Gastrocnemius medialis (tissue), 4 donors: ENCODE data around the gene PAM16. TPM values are rescaled to one million over a fixed set of nuclear protein-coding genes. Genes with fewer than 3 reads are reported as not detected.

Source experiments
- ATAC-seq, 2 donors: fragments of 150-250 bp; one replicate each; pipeline ENCODE4 v1.9.1; 2016
- DNase-seq, 2 donors: peaks; one replicate each; pipeline ENCODE4 v3.0.0-alpha.2; 2019
- H3K27ac ChIP-seq, 4 donors: fragments of 200-600 bp; sonication (generic); 1 replicate in 1 of 4; 2 replicates in 3 of 4; pipeline ENCODE4 v1.5.1; 2016 to 2018; ENCODE audit warnings: mild to moderate bottlenecking in 2 of 4, moderate library complexity in 1 of 4
- H3K27me3 ChIP-seq, 3 donors: fragments of 200-600 bp; sonication (generic) in 2 of 3; 1 replicate in 1 of 3; 2 replicates in 2 of 3; pipeline versions ENCODE4 v1.5.1 to v1.6.0; 2016 to 2019; ENCODE audit warnings: mild to moderate bottlenecking in 1 of 3, moderate library complexity in 1 of 3
- H3K36me3 ChIP-seq, 2 donors: fragments of 200-600 bp; sonication (generic) in 1 of 2; one replicate each; pipeline ENCODE4 v1.5.1; 2017 to 2018
- H3K4me1 ChIP-seq, 2 donors: fragments of 200-600 bp; sonication (generic) in 1 of 2; one replicate each; pipeline ENCODE4 v1.5.1; 2016 to 2017; ENCODE audit warnings: mild to moderate bottlenecking in 2 of 2
- H3K4me3 ChIP-seq, 4 donors: fragments of 200-600 bp; sonication (generic) in 3 of 4; 1 replicate in 1 of 4; 2 replicates in 3 of 4; pipeline ENCODE4 v1.5.1; 2016 to 2019; ENCODE audit warnings: mild to moderate bottlenecking in 2 of 4
- H3K9me3 ChIP-seq, 3 donors: fragments of 200-600 bp; sonication (generic) in 2 of 3; 1 replicate in 1 of 3; 2 replicates in 2 of 3; pipeline ENCODE4 v1.5.1; 2016 to 2019
- POLR2A ChIP-seq, 2 donors: fragments of 450-650 bp; IDR thresholded peaks; one replicate each; pipeline ENCODE4 v1.6.1; 2017; ENCODE audit warnings: antibody characterized with exemption in 2 of 2, mild to moderate bottlenecking in 2 of 2, moderate library complexity in 2 of 2
- in situ Hi-C, 4 donors: fragments of 200-750 bp; cut with MboI; loops; one replicate each; pipeline versions ENCODE4 v1.15.0 to v1.8.0; 2017; ENCODE audit warnings: low sequenced_read_pairs in 4 of 4
- intact Hi-C: fragments of 100-400 bp; cut with DNase I; formaldehyde crosslinking; loops from one replicate; pipeline ENCODE4 v1.15.1; 2023; ENCODE audit warnings: low total_unique reads
- total RNA-seq, 4 donors: library from RNA; depleted of rRNA; stranded (reverse); fragments of >200 nt; gene quantifications; one replicate each; pipeline versions ENCODE4 v1.1.0 to v1.2.3, GENCODE V29; 2016
- TF ChIP-seq, protein P1 (sequence below), 5 experiments: fragments of 450-650 bp in 3 of 5; fragments of 200-600 bp in 2 of 5; sonication (generic) in 2 of 5; IDR thresholded peaks in 4 of 5; conservative IDR thresholded peaks in 1 of 5; 1 replicate in 4 of 5; 2 replicates in 1 of 5; pipeline ENCODE4 v1.5.1; 2016 to 2019; ENCODE audit warnings: antibody characterized with exemption in 5 of 5, mild to moderate bottlenecking in 3 of 5, moderate library complexity in 3 of 5

The PAM16 gene
- total RNA-seq, 4 donors from 2014 or later, result 112 to 174 (median 132) TPM

DNA sequence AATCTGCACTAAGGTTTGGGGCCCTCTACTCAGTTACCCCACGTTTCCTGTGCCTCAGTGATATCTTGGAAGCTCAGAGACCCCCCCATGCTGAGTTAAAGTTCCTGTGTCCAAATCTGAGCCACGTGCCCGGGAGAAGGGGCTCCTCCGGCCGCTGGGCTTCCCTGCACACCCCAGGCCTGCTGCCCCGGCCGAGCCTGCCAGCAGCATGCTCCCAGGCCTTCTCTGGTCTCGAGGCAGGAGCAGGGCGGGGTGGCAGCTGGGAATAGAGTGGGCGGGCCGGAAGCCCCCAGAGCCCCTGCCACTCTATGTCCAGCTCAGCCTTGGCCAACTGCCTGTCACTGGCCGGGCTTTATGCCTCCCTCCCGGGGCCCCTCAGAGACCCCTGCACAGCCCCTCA is 14.9 kb upstream of the PAM16 start:
- Histone ChIP-seq H3K27me3 (no peaks in the 10 kb centered on the region), H3K36me3 (peaks cover 0 to 7% of the 10 kb centered on the region in 2 donors), H3K9me3 (no peaks in the 10 kb centered on the region), H3K4me3 (no peak overlapping the region), H3K27ac (no peak overlapping the region), H3K4me1 (no peaks in the 10 kb centered on the region)
- ATAC-seq, result no peak
- no peak for TF ChIP-seq POLR2A (IDR thresholded peaks at IDR 0.05)
- TF ChIP-seq, protein P1, sequence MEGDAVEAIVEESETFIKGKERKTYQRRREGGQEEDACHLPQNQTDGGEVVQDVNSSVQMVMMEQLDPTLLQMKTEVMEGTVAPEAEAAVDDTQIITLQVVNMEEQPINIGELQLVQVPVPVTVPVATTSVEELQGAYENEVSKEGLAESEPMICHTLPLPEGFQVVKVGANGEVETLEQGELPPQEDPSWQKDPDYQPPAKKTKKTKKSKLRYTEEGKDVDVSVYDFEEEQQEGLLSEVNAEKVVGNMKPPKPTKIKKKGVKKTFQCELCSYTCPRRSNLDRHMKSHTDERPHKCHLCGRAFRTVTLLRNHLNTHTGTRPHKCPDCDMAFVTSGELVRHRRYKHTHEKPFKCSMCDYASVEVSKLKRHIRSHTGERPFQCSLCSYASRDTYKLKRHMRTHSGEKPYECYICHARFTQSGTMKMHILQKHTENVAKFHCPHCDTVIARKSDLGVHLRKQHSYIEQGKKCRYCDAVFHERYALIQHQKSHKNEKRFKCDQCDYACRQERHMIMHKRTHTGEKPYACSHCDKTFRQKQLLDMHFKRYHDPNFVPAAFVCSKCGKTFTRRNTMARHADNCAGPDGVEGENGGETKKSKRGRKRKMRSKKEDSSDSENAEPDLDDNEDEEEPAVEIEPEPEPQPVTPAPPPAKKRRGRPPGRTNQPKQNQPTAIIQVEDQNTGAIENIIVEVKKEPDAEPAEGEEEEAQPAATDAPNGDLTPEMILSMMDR (IDR thresholded peaks at IDR 0.05 in 4 of 5, conservative IDR thresholded peaks at IDR 0.05 in 1 of 5), result no peak
- intact Hi-C loops, result no loop called here
- in situ Hi-C loops, result no loop called here
- DNase-seq, result no peak

GRCh38 chr16:4365615-4366014 is 14.5 kb upstream of the PAM16 start:
- ATAC-seq (no peak), DNase-seq (no peak)
- in situ Hi-C loops, result no loop called here
- intact Hi-C loops, result no loop called here
- no peak overlapping the region for H3K27ac ChIP-seq
- TF ChIP-seq, protein P1 (IDR thresholded peaks at IDR 0.05 in 4 of 5, conservative IDR thresholded peaks at IDR 0.05 in 1 of 5), result no peak
- TF ChIP-seq POLR2A (IDR thresholded peaks at IDR 0.05), result no peak
- H3K4me1 ChIP-seq, result no peaks in the 10 kb centered on the region
- H3K9me3 ChIP-seq, result no peaks in the 10 kb centered on the region
- no peaks in the 10 kb centered on the region for H3K27me3 ChIP-seq
- no peak overlapping the region for H3K4me3 ChIP-seq
- peaks cover 0 to 7% of the 10 kb centered on the region in 2 donors for H3K36me3 ChIP-seq

GRCh38 chr16:4365014-4365406 is 13.9 kb upstream of the PAM16 start:
- intact Hi-C loops, result no loop called here
- H3K4me3 ChIP-seq, result no peak overlapping the region
- in situ Hi-C loops, result no loop called here

DNA sequence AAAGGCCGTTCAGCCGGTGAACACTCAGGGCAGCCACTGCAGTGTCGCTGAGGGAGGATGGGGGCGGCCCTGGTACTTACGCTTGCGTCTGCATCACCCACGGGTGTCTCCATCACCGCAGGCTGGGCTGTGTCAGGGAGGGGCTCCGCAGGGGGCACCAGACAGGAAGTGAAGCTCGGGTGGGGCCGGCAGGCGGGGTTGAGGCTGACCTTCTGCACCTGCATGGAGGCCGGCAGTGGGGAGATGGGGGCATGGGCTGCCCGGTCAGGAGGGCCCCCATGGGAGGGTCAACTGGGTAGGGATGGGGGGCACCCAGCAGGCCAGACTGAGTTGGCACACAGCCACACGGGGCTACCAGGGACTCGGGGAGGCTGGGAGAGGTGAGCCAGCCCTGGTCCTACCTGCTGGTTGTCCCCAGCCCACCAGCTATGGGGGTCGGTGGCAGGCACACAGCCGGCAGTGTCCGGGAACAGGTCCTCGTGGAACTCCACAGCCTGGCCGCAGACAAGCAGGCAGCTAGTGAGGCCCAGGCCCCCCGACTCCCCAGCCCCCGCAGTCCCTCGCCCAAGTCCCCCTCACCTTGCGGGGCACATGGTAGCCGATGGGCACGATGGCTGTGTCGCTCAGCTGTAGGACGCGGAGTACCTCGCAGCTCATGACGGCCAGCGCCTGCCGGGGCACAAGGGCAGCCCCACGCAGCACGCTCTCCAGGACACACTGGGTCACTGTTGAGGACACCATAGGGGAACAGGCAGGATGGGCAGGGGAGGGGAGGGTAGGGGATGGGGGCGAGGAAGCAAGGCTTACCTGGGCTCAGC is 13.3 kb upstream of the PAM16 start:
- TF ChIP-seq, protein P1 (IDR thresholded peaks at IDR 0.05 in 4 of 5, conservative IDR thresholded peaks at IDR 0.05 in 1 of 5), result no peak
- no peak for TF ChIP-seq POLR2A (IDR thresholded peaks at IDR 0.05)
- Histone ChIP-seq H3K36me3 (peaks cover 0 to 7% of the 10 kb centered on the region in 2 donors), H3K27me3 (no peaks in the 10 kb centered on the region), H3K27ac (no peak overlapping the region), H3K9me3 (no peaks in the 10 kb centered on the region), H3K4me1 (no peaks in the 10 kb centered on the region), H3K4me3 (no peak overlapping the region)
- in situ Hi-C loops, result loop anchor here in 2 of 4 donors (5.0 kb wide), 1 partner anchor 33 kb away; no protein-coding TSS in a partner anchor
- no peak for ATAC-seq
- DNase-seq, result no peak
- intact Hi-C loops, result no loop called here

More at GRCh38 chr16:4365014-4365406, 13.9 kb upstream of the PAM16 start:
- no peak for ATAC-seq
- no peaks in the 10 kb centered on the region for H3K27me3 ChIP-seq
- no peak for DNase-seq
- H3K36me3 ChIP-seq, result peaks cover 0 to 7% of the 10 kb centered on the region in 2 donors
- TF ChIP-seq POLR2A (IDR thresholded peaks at IDR 0.05), result no peak
- TF ChIP-seq, protein P1 (IDR thresholded peaks at IDR 0.05 in 4 of 5, conservative IDR thresholded peaks at IDR 0.05 in 1 of 5), result no peak
- no peaks in the 10 kb centered on the region for H3K4me1 ChIP-seq
- H3K9me3 ChIP-seq, result no peaks in the 10 kb centered on the region
- no peak overlapping the region for H3K27ac ChIP-seq
